Omental fat pad (tissue), 4 donors: Measurements from ENCODE around the gene NR3C1. TPM values are rescaled to one million over a fixed set of nuclear protein-coding genes. Genes with fewer than 3 reads are reported as not detected.

Source experiments
- ATAC-seq: fragments of 150-250 bp; one replicate; pipeline ENCODE4 v1.9.1; 2016; ENCODE audit warnings: mild to moderate bottlenecking, moderate library complexity; ENCODE audit not compliant: low FRiP score
- DNase-seq: peaks from one replicate; pipeline ENCODE4 v3.0.0-alpha.2; 2019; ENCODE audit warnings: low spot score
- total RNA-seq, 4 donors: library from RNA; depleted of rRNA; stranded (reverse); fragments of >200 nt; gene quantifications; one replicate each; pipeline ENCODE4 v1.1.0, GENCODE V29; 2016
- TF ChIP-seq, protein P1 (sequence below), 3 donors: fragments of 450-650 bp; IDR thresholded peaks; one replicate each; pipeline ENCODE4 v1.5.1; 2016 to 2017; ENCODE audit warnings: antibody characterized with exemption in 3 of 3, mild to moderate bottlenecking in 3 of 3, moderate library complexity in 2 of 3

The NR3C1 gene
- total RNA-seq, 4 donors from 2014 or later, result 57.1 to 102 (median 62.3) TPM

DNA sequence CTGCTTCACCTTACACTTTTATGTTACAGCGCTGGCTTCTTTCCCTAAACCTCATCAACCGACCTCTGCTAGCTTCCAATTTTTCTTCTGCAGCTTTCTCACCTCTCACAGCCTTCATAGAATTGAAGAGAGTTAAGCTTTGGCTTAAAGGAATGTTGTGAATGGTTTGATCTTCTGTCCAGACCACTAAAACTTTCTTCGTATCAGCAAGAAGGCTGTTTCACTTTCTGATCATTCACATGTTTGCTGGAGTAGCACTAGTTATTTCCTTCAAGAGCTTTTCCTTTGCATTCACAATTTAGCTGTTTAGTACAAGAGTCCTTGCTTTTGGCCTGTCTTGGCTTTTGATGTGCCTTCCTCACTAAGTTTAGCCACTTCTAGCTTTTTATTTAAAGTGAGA lies 49.5 kb downstream of the NR3C1 start:
- no peak for ATAC-seq
- DNase-seq, result no peak
- TF ChIP-seq, protein P1, sequence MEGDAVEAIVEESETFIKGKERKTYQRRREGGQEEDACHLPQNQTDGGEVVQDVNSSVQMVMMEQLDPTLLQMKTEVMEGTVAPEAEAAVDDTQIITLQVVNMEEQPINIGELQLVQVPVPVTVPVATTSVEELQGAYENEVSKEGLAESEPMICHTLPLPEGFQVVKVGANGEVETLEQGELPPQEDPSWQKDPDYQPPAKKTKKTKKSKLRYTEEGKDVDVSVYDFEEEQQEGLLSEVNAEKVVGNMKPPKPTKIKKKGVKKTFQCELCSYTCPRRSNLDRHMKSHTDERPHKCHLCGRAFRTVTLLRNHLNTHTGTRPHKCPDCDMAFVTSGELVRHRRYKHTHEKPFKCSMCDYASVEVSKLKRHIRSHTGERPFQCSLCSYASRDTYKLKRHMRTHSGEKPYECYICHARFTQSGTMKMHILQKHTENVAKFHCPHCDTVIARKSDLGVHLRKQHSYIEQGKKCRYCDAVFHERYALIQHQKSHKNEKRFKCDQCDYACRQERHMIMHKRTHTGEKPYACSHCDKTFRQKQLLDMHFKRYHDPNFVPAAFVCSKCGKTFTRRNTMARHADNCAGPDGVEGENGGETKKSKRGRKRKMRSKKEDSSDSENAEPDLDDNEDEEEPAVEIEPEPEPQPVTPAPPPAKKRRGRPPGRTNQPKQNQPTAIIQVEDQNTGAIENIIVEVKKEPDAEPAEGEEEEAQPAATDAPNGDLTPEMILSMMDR (IDR thresholded peaks at IDR 0.05), result no peak

DNA sequence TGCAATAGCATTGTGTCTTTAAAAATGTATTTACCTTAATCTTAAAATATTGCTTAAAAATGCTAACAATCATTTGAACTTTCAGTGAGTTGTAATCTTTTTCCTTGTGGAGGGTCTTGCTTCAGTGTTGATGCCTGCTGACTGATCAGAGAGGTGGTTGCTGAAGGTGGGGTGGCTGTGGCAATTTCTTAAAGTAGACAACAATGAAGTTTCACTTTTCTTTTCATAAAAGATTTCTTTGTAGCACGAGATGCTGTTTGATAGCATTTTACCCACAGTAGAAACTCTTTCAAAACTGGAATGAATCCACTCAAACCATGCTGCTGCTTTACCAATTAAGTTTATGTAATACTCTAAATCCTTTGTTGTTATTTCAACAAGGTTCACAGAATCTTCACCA lies 50.8 kb downstream of the NR3C1 start:
- ATAC-seq (no peak), DNase-seq (no peak)
- TF ChIP-seq, protein P1 (IDR thresholded peaks at IDR 0.05), result no peak

DNA sequence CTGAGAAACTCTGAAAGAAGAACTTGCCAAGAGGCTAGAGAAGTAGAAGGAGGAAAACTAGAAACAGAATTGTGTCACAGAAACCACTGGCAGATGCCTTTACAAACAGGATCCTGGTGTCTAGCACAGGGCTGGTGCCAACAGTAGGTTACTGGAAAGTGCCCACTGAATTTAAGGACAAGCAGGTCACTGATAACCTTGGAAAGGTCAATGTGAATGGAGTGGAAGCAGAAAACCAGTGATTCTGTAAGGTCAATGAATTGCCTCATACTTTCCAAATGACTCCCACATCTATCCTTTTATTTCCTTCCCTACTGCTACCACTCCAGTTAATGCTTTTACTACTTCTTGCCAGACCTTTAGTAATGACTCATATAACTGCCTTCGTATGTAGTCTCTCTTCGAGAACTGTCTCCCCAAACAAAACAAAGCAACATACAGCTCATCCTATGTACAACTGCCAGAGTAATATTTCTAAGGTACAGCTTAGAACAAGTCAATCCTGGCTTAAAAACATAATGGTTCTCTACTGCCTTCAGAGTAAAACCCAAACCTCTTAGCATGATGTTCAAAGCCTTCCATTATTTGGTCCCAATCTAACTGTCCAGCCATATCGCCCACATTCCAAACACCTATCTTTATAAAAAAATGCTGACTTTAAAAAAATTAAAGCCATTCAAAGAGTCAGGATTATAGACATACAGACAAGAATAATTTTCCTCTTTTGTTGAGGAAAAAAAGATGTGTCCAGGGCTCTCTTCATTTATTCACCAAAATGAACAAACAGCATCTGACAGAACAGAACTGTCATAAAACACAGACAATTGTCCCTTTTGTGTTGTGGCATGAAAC lies 52.5 kb downstream of the NR3C1 start:
- peak; percentile 55 for ATAC-seq
- no peak for DNase-seq
- TF ChIP-seq, protein P1 (IDR thresholded peaks at IDR 0.05), result no peak

DNA sequence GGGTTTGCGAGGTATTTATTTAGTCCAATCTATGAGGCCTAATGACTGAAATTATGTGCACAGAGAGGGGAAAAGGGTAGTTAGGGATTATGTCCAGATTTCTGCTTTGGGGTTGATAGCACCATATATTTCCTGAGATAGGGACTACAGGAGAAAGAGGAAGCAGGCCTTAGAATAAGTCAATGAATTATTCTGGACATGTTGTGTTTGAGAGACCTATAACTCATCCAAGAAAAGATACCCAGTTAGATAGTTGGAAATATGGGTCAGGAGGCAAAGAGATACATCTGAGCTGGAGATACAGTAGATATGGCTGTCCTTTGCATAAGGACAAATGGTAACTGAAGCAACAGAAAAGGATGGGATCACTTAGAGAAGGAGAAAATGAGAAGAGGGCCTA lies 53.1 kb downstream of the NR3C1 start:
- TF ChIP-seq, protein P1 (IDR thresholded peaks at IDR 0.05), result no peak
- ATAC-seq (no peak), DNase-seq (no peak)

DNA sequence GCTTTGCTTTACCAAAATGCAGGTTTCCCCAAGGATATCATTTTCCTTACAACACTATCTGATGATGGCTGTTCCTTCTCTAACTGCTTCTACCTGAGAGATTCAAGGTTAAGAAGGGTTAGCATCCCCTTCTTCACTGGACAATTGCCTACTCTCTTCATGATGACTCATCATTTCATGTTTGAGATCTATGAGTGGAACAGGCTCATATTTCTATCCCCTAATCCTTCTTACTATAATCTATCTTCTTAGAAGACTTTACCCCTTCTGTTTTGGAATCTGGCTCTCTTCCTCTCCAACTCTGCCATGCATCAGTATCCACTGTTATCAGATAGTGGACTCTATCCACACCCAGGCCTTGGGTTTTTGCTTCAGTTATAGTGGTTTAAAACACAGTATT lies 54.3 kb downstream of the NR3C1 start:
- DNase-seq (no peak), ATAC-seq (no peak)
- TF ChIP-seq, protein P1 (IDR thresholded peaks at IDR 0.05), result no peak

DNA sequence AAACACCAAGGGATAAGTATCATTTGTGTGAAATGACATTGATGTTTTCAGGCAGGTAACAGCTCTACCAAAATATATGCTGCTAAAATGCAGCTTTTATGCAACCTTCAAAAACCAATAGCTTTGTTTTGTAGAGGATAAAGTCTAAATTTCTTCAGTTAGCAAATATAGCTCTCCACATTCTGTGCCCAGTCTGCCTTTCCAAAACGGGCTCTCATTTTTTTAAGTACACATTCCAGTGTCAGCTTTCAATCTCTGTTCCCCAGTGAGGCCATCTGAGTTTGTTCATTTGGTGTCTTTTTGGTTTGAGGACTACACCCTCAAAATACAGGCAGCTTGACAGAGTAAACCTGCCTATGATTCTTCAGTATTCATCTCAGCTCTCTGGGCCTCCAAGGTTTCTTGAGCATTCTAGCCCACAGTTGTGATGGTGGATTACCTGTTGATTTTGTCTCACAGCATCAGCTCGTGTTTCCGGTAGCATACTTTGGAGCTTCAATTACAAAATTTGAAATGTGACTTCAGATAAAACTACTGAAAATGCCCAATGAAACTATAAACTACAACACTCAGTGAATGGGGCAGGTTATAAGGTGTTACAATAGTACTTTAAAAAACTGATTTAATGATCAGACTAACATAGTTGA lies 55.7 kb downstream of the NR3C1 start:
- ATAC-seq, result no peak
- TF ChIP-seq, protein P1 (IDR thresholded peaks at IDR 0.05), result no peak
- DNase-seq, result no peak
